Measurements from ENCODE around the gene TLR9. TPM values are rescaled to one million over a fixed set of nuclear protein-coding genes. Genes with fewer than 3 reads are reported as not detected.

Gene TLR9
- total RNA-seq, 3 donors from 2014 or later, result 0.77 to 0.89 TPM; not detected in 1

- intact Hi-C loops (cut with DNase I, micrococcal nuclease), result no loop called here
- no peak for DNase-seq
These were observed 32.4 kb downstream of the TLR9 start for GRCh38 chr3:52193065-52193464.

GRCh38 chr3:52191663-52192062 is 33.8 kb downstream of the TLR9 start:
- no peaks in the 10 kb centered on the region for H3K36me3 ChIP-seq (ENCODE audit: low read depth)
- no peaks in the 10 kb centered on the region for H3K9me3 ChIP-seq
- TF ChIP-seq, protein P1, sequence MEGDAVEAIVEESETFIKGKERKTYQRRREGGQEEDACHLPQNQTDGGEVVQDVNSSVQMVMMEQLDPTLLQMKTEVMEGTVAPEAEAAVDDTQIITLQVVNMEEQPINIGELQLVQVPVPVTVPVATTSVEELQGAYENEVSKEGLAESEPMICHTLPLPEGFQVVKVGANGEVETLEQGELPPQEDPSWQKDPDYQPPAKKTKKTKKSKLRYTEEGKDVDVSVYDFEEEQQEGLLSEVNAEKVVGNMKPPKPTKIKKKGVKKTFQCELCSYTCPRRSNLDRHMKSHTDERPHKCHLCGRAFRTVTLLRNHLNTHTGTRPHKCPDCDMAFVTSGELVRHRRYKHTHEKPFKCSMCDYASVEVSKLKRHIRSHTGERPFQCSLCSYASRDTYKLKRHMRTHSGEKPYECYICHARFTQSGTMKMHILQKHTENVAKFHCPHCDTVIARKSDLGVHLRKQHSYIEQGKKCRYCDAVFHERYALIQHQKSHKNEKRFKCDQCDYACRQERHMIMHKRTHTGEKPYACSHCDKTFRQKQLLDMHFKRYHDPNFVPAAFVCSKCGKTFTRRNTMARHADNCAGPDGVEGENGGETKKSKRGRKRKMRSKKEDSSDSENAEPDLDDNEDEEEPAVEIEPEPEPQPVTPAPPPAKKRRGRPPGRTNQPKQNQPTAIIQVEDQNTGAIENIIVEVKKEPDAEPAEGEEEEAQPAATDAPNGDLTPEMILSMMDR (IDR thresholded peaks at IDR 0.05), result no peak
- no peak for ATAC-seq
- intact Hi-C loops (cut with DNase I, micrococcal nuclease), result no loop called here
- peaks cover 14% of the 10 kb centered on the region for H3K4me1 ChIP-seq (ENCODE audit: low read depth)
- H3K4me3 ChIP-seq, result no peak overlapping the region
- no peak for DNase-seq

More at GRCh38 chr3:52193065-52193464, 32.4 kb downstream of the TLR9 start:
- ATAC-seq, result no peak
- Histone ChIP-seq H3K9me3 (no peaks in the 10 kb centered on the region), H3K4me1 (ENCODE audit: low read depth) (peaks cover 26% of the 10 kb centered on the region), H3K36me3 (ENCODE audit: low read depth) (no peaks in the 10 kb centered on the region), H3K4me3 (no peak overlapping the region)
- TF ChIP-seq, protein P1 (IDR thresholded peaks at IDR 0.05), result no peak

DNA sequence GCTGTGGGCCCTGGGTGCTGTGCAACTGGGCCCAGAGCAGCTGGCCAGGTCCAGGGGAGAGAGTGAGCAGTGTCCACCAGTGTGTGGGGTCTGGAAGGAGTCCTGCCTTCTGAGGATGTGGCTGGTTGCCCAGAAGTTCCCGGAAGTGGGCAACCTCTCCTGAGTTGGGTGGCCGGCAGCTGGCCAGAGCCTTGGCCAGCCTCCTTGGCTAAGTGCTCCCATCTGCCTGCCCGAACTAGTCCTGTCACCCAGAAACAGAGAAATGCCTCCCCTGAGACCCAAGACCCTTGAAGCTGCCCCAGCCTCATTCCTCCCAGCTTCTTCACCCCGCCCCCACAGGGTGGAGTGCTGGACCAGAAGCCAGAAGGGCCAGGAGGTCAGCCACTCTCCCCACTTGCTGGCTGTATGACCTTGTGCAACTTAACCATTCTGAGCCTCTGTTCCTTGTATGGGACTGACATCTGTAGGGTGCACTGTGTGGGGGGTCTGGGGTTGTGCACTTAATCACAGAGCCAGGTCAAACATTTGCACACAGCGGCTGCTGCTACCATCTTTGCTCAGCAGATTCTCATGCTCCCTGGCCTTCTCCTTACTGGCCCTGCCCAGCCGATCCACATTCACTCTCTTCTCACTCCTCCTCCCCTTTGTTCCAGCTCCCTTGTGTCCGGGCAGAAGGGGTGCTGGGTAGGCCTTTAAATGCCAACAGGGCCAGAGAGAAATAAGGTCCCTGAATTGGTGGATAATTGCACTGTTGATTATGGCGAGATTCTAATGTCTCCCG is 35.0 kb downstream of the TLR9 start:
- DNase-seq (peak in 1 of 3 donors; percentile 46), ATAC-seq (peak; percentile 34)
- intact Hi-C loops (cut with DNase I, micrococcal nuclease), result no loop called here
- TF ChIP-seq, protein P1 (IDR thresholded peaks at IDR 0.05), result no peak
- Histone ChIP-seq H3K4me3 (no peak overlapping the region), H3K4me1 (ENCODE audit: low read depth) (peaks cover 6% of the 10 kb centered on the region), H3K36me3 (ENCODE audit: low read depth) (no peaks in the 10 kb centered on the region), H3K9me3 (no peaks in the 10 kb centered on the region)

- DNase-seq (no peak), ATAC-seq (no peak)
- intact Hi-C loops (cut with DNase I, micrococcal nuclease), result no loop called here
- H3K36me3 ChIP-seq (ENCODE audit: low read depth), result no peaks in the 10 kb centered on the region
- peaks cover 3% of the 10 kb centered on the region for H3K4me1 ChIP-seq (ENCODE audit: low read depth)
- H3K4me3 ChIP-seq, result no peak overlapping the region
- no peaks in the 10 kb centered on the region for H3K9me3 ChIP-seq
- TF ChIP-seq, protein P1 (IDR thresholded peaks at IDR 0.05), result no peak
These were observed 36.9 kb downstream of the TLR9 start for GRCh38 chr3:52188556-52188955.

DNA sequence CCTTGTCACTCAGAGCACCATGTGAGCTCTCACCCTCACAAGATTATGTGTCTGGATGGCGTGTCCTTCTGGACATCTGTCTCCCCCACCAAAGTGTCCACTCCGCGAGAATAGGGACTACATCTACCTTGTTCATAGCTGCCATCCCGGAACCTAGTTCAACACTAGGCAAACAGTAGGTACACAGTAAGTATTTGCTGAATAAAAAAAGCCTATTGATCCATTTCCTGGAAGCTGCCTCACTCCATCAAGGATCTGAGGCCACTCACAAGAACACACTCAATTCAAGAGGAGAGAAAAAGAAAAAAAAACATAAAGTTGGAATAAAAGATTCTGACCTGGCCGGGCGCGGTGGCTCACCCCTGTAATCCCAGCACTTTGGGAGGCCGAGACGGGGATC is 38.7 kb downstream of the TLR9 start:
- TF ChIP-seq, protein P1 (IDR thresholded peaks at IDR 0.05), result no peak
- H3K4me1 ChIP-seq (ENCODE audit: low read depth), result peaks cover 3% of the 10 kb centered on the region
- no peak overlapping the region for H3K4me3 ChIP-seq
- intact Hi-C loops (cut with DNase I, micrococcal nuclease), result no loop called here
- ATAC-seq, result no peak
- H3K36me3 ChIP-seq (ENCODE audit: low read depth), result no peaks in the 10 kb centered on the region
- no peaks in the 10 kb centered on the region for H3K9me3 ChIP-seq
- DNase-seq, result no peak
